Amygdala (tissue), 56 donors: ENCODE results near the gene PDF.
A peak's percentile ranks its signal among the peaks of the same experiment; 100 is the strongest.
"Not testable (repeated sequence)": the region's sequence is repeated elsewhere in the genome, so short reads cannot be mapped to it uniquely, and the experiment has no call there.

ENCODE experiments used
- DNase-seq, 56 donors: peaks; one replicate each; lab custom pipeline; 2025; lab: John Stamatoyannopoulos, UW

The PDF gene

GRCh38 chr16:69330286-69331109, at the start of gene PDF:
Gene PDF, minus strand, starts transcription at chr16:69330588. Its CDS starts 18 bp downstream, at chr16:69330570.
- DNase-seq, result peak; percentile 45 to 96 (median 88)

- DNase-seq, result no peak
Measured at GRCh38 chr16:69378760-69379159, 48.4 kb upstream of the PDF start.

GRCh38 chr16:69378036-69378435, 47.6 kb upstream of the PDF start:
- DNase-seq, result no peak

GRCh38 chr16:69376393-69377059, 46.1 kb upstream of the PDF start:
- no peak for DNase-seq

GRCh38 chr16:69373019-69373418, 42.6 kb upstream of the PDF start:
- DNase-seq, result no peak

- DNase-seq, result no peak
Measured at GRCh38 chr16:69371564-69371963, 41.2 kb upstream of the PDF start.

GRCh38 chr16:69368866-69369265, 38.5 kb upstream of the PDF start:
- no peak for DNase-seq

- DNase-seq, result no peak
Measured at GRCh38 chr16:69367980-69368379, 37.6 kb upstream of the PDF start.

- DNase-seq, result no peak
Measured at GRCh38 chr16:69366431-69366830, 36.0 kb upstream of the PDF start.

GRCh38 chr16:69365901-69366300, 35.5 kb upstream of the PDF start:
- DNase-seq, result no peak

- DNase-seq, result no peak
Measured at GRCh38 chr16:69364088-69364487, 33.7 kb upstream of the PDF start.

GRCh38 chr16:69363281-69363717, 32.9 kb upstream of the PDF start:
- no peak for DNase-seq

- DNase-seq, result not testable (repeated sequence)
Measured at GRCh38 chr16:69360070-69360469, 29.7 kb upstream of the PDF start.

GRCh38 chr16:69351309-69352027, 21.1 kb upstream of the PDF start, which contains the start of gene TMED6:
Gene TMED6, minus strand, starts transcription at chr16:69351786. Its CDS starts 33 bp downstream, at chr16:69351753.
- DNase-seq, result no peak

GRCh38 chr16:69350536-69351133, 20.2 kb upstream of the PDF start:
- no peak for DNase-seq

GRCh38 chr16:69349536-69349935, 19.1 kb upstream of the PDF start:
- DNase-seq, result no peak

- no peak for DNase-seq
Measured at GRCh38 chr16:69348222-69348621, 17.8 kb upstream of the PDF start.

GRCh38 chr16:69346683-69347082, 16.3 kb upstream of the PDF start:
- no peak for DNase-seq

GRCh38 chr16:69345923-69346322, 15.5 kb upstream of the PDF start:
- DNase-seq, result no peak

GRCh38 chr16:69344171-69344570, 13.8 kb upstream of the PDF start:
- DNase-seq, result no peak
